T47D (cell line): ENCODE results near the gene S100A12.

Source experiments
- DNase-seq, 2 experiments: peaks; one replicate each; pipeline versions ENCODE4 v3.0.0 to v3.0.0-alpha.2; 2011 to 2012; ENCODE audit warnings: low read depth in 1 of 2, low spot score in 1 of 2
- JUND ChIP-seq: IDR thresholded peaks from 2 replicates; pipeline ENCODE4 v1.6.1; 2012; ENCODE audit warnings: low read depth
- in situ Hi-C: cut with HindIII; loops from 2 replicates; pipeline ENCODE4 v1.10.0; 2016; ENCODE audit warnings: low sequenced_read_pairs, low pct_unique_long_range_greater_than_20kb

The S100A12 gene

DNA sequence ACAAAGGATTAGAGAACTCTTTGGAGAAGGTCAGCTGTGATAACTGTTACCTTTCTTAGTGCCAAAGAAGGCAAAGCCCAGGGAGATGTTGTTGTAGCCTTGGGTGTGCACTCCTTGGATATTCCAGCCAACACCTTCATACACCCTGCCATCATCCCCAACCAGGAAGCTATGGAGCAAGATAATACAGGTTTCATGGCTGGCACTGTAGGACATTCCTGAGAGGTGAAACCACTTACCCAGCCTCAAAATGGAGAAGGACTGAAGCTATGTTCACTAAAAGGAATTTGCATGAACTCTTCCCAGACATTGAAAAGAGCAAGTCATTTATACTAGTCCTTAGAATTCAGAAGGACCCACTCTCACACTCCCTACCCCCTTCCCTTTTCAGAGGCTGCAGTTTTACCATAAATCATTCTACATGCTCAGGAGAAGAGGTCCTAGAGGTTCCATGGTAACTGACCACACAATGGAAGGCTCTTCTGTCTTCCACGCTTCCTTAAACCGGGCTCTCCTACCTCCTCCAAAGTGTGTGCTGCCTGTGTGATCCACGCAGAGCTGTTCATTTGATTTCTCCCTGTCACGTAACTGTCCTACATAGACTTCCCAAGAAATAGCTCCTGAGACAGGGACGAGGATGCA, 32.3 kb downstream of the S100A12 start:
- DNase-seq: no peak
- in situ Hi-C loops: no loop called here

GRCh38 chr1:153342178-153342577, 33.2 kb downstream of the S100A12 start:
- in situ Hi-C loops: no loop called here

More for the DNA sequence above, 32.3 kb downstream of the S100A12 start:
- TF ChIP-seq JUND: no peak

GRCh38 chr1:153341431-153341934, 33.9 kb downstream of the S100A12 start:
- no peak for DNase-seq
- TF ChIP-seq JUND: no peak
- in situ Hi-C loops: no loop called here

More at GRCh38 chr1:153342178-153342577, 33.2 kb downstream of the S100A12 start:
- TF ChIP-seq JUND: no peak
- no peak for DNase-seq

- no peak for TF ChIP-seq JUND
- DNase-seq: no peak
- in situ Hi-C loops: no loop called here
Observed at GRCh38 chr1:153340356-153340755, 35.1 kb downstream of the S100A12 start.

DNA sequence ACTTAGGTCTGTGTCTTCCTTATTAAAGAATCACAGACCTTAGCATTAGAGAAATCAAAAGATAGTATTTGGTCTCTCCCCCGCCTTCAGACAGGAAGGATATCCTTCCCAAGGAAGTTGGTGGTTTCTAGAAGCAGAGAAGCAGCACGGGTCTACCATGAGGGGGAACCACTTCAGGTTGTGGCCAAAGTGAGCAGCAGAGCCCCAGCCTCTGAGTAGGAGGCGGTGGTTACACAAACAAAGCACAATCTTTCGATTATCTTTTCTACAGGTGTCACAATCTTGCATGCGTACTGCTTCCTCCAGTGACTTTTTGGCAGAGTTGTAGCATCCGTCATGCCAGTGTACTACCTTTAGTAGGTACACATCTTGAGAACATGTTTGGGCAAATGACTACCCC, 35.6 kb downstream of the S100A12 start:
- in situ Hi-C loops: no loop called here
- DNase-seq: no peak
- TF ChIP-seq JUND: no peak

- DNase-seq: no peak
- TF ChIP-seq JUND: no peak
- in situ Hi-C loops: no loop called here
Observed at GRCh38 chr1:153337980-153338853, 37.2 kb downstream of the S100A12 start.

GRCh38 chr1:153336650-153337049, 38.8 kb downstream of the S100A12 start:
- TF ChIP-seq JUND: no peak
- in situ Hi-C loops: no loop called here
- no peak for DNase-seq

- TF ChIP-seq JUND: no peak
- no peak for DNase-seq
- in situ Hi-C loops: no loop called here
Observed at GRCh38 chr1:153333902-153334301, 41.5 kb downstream of the S100A12 start.

DNA sequence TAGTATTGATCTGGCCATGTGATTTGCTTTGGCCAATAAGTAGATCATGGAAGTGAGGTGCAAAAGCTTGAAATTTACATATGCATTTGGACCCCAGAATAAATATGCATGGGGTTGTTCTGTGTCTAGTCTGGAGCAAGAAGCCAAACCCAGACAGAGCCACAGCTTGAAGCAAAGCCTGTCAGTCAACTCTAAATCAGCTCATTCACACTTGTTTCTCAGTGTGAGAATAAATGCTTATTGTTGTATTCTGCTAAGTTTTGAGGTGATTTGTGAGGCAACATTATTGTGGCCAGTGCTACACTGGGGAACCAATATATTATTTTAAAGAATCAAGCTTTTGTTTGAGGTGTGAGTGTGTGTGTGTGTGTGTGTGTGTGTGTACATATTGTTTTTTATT, 50.5 kb downstream of the S100A12 start:
- no peak for TF ChIP-seq JUND
- DNase-seq: no peak
- in situ Hi-C loops: no loop called here
